Kidney (tissue), 14 donors: ENCODE results near the gene PXYLP1. TPM values are rescaled to one million over a fixed set of nuclear protein-coding genes. Genes with fewer than 3 reads are reported as not detected.

Experiments
- DNase-seq, 5 donors: peaks; one replicate each; pipeline ENCODE4 v3.0.0-alpha.2; 2013 to 2020
- FAIRE-seq: peaks from 2 replicates; lab custom pipeline; 2012; peaks lifted over from hg19 to GRCh38; lab: Jason Lieb, UNC
- H3K27ac ChIP-seq, 2 donors: one replicate each; pipeline ENCODE4 v1.7.0; 2013; ENCODE audit warnings: low read depth in 2 of 2, low read length in 2 of 2, inconsistent platforms in 1 of 2
- H3K27me3 ChIP-seq: one replicate; pipeline ENCODE4 v1.7.1; 2013; ENCODE audit warnings: low read length, inconsistent platforms; ENCODE audit not compliant: control insufficient read depth, insufficient read depth
- H3K36me3 ChIP-seq, 3 donors: one replicate each; pipeline versions ENCODE4 v1.7.0 to v1.7.1; 2013; ENCODE audit warnings: low read length in 3 of 3, control low read depth in 1 of 3, inconsistent platforms in 1 of 3; ENCODE audit not compliant: insufficient read depth in 3 of 3, control insufficient read depth in 2 of 3
- H3K4me1 ChIP-seq, 3 donors: one replicate each; pipeline versions ENCODE4 v1.7.0 to v1.7.1; 2013; ENCODE audit warnings: low read length in 3 of 3, inconsistent platforms in 1 of 3, low read depth in 1 of 3; ENCODE audit not compliant: control insufficient read depth in 2 of 3, insufficient read depth in 2 of 3
- H3K4me3 ChIP-seq, 3 donors: one replicate each; pipeline versions ENCODE4 v1.7.0 to v1.8.1; 2013; ENCODE audit warnings: low read length in 3 of 3, control low read depth in 1 of 3, inconsistent platforms in 1 of 3
- H3K9ac ChIP-seq, 3 donors: one replicate each; pipeline versions ENCODE4 v1.7.0 to v1.7.1; 2013; ENCODE audit warnings: low read length in 3 of 3, control low read depth in 1 of 3, inconsistent platforms in 1 of 3
- H3K9me3 ChIP-seq, 3 donors: one replicate each; pipeline versions ENCODE4 v1.7.0 to v1.7.1; 2013; ENCODE audit warnings: low read length in 3 of 3, control low read depth in 1 of 3, inconsistent platforms in 1 of 3; ENCODE audit not compliant: control insufficient read depth in 2 of 3, insufficient read depth in 1 of 3
- CTCF ChIP-seq: IDR thresholded peaks from 3 replicates; pipeline ENCODE4 v1.5.1; 2012; ENCODE audit warnings: mild to moderate bottlenecking, moderate library complexity, borderline replicate concordance; ENCODE audit not compliant: insufficient read depth; ENCODE audit errors: extremely low read depth
- intact Hi-C: fragments of 100-400 bp; cut with DNase I; formaldehyde crosslinking; loops from one replicate; pipeline ENCODE4 v1.11.1; 2022
- polyA plus RNA-seq: library from polyadenylated mRNA; stranded (reverse); fragments of 350-450 nt; fragmentation: Illumina TruSeq; extraction: RNeasy Lipid Tissue Mini Kit (QIAGEN cat#74804); gene quantifications from one replicate; pipeline ENCODE4 v1.2.3, GENCODE V29; 2014; ENCODE audit warnings: low read depth, low replicate concordance; ENCODE audit not compliant: insufficient read depth
- total RNA-seq: library from RNA; stranded (reverse); fragmentation: NEBNext Ultra II Directional; extraction: Animal tissue kit (Norgen Biotek cat#: 25700); gene quantifications from one replicate; pipeline ENCODE4 v1.2.1, GENCODE V29; 2021
- donor health status: control.
- donor health status: control.
- donor health status: control.
- donor health status: control.
- donor health status: control.
- donor health status: DM: yes; HTN: yes; CAD: no.
- donor health status: Normal renal cell carcinoma (clear cell type).

Gene PXYLP1
- total and polyA plus RNA-seq, 2 donors from 2014 or later, result 5.4 to 11.9 TPM

- DNase-seq, result no peak
- H3K9me3 ChIP-seq, result peaks cover 0 to 4% (median 0%) of the 10 kb centered on the region in 3 donors
- H3K9ac ChIP-seq, result no peak overlapping the region
- no peaks in the 10 kb centered on the region for H3K27me3 ChIP-seq
- H3K27ac ChIP-seq, result no peak overlapping the region
- no peak overlapping the region for H3K4me3 ChIP-seq
- H3K36me3 ChIP-seq, result no peaks in the 10 kb centered on the region
- intact Hi-C loops, result loop anchor here (10.0 kb wide), 1 partner anchor 170 kb away; no protein-coding TSS in a partner anchor
- H3K4me1 ChIP-seq, result no peaks in the 10 kb centered on the region
- TF ChIP-seq CTCF, result no peak
- no peak for FAIRE-seq
These were observed 47.2 kb upstream of the PXYLP1 start for GRCh38 chr3:141184430-141184829.

DNA sequence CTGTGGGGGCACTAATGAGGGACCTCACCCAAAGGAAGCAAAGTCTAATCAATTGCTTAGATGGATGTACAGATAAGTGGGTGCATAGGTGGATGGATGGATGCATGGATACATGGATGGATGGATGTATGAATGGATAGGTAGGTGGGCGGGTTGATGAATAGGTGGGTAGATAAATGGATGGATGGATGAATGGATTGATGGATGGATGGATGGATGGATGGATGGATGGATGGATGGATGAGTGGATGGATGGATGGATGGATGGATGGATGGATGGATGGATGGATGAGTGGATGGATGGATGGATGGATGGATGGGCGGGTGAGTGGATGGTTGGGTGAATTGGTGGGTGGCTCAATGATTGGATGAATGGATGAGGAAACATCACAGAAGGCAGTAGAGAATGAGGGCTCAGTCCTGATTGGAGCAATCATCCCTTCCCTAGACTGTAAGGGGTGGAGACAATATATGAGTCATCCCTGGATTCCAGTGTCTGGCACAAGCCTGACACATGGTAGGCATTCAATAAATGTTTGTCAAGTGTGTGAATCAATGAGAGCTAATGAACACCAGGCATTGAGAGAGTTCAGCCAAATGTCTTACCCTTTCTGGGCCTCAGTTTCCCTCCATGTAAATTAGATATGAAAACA, 40.4 kb upstream of the PXYLP1 start:
- DNase-seq (no peak), FAIRE-seq (no peak)
- TF ChIP-seq CTCF, result no peak
- Histone ChIP-seq H3K9me3 (no peaks in the 10 kb centered on the region), H3K4me1 (no peaks in the 10 kb centered on the region), H3K4me3 (no peak overlapping the region), H3K27ac (no peak overlapping the region), H3K36me3 (no peaks in the 10 kb centered on the region), H3K27me3 (no peaks in the 10 kb centered on the region), H3K9ac (no peak overlapping the region)
- intact Hi-C loops, result no loop called here

DNA sequence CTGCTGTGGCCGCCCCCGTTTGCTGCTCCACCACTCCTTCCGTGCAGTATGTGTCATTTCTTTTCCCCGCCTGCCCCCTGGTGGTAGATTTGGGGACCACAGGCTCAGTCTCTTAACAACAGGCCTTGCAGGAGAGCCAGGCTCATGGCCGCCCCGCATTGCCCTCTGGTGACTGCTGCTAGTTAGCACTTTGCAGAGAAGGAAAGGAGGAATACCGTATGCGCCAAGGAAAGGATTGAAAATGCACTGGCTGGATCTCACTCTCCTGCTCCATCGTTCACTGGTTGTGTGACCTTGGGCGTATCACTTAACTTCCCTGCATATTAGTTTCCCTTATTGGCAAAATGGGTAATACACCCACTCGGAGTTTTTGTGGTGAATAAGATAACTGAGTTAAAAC, 39.3 kb upstream of the PXYLP1 start:
- H3K4me1 ChIP-seq, result no peaks in the 10 kb centered on the region
- H3K36me3 ChIP-seq, result no peaks in the 10 kb centered on the region
- H3K9ac ChIP-seq, result no peak overlapping the region
- DNase-seq, result peak; percentile 98 to 99 (median 98)
- no peaks in the 10 kb centered on the region for H3K27me3 ChIP-seq
- intact Hi-C loops, result no loop called here
- no peak overlapping the region for H3K27ac ChIP-seq
- FAIRE-seq, result peak; percentile 95
- no peaks in the 10 kb centered on the region for H3K9me3 ChIP-seq
- TF ChIP-seq CTCF, result peak; percentile 95
- no peak overlapping the region for H3K4me3 ChIP-seq
